ENCODE measurements around the gene NAT16.
"Not testable (repeated sequence)": the region's sequence is repeated elsewhere in the genome, so short reads cannot be mapped to it uniquely, and the experiment has no call there.

Gene NAT16

GRCh38 chr7:101200862-101201599 is 20.9 kb upstream of the NAT16 start, which contains the start of gene MOGAT3:
TSS of gene MOGAT3 (minus strand) at chr7:101201036. CDS start at chr7:101200854, 182 bp downstream.
- TF ChIP-seq CTCF (IDR thresholded peaks at IDR 0.05; ENCODE audit: extremely low read depth, missing control alignments), result no peak
- DNase-seq (ENCODE audit: low spot score), result no peak

DNA sequence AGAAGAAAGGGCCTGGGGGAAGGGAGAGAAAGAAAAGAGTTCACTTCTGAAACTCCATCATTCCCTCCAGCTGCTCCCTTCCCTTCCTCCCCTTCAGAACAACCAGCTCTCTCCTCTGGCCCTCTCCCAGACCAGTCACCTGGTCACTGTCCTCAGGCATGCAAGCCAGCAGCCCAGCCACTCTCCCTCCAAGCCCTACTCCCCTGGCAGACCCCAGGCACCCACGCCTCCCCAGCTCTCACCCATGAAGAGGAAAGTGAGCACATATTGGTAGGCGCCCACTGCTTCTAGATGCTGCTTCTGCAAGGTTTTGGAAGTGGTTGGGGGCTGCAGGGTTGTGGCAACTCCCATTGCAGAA is 20.4 kb upstream of the NAT16 start:
- TF ChIP-seq CTCF (IDR thresholded peaks at IDR 0.05; ENCODE audit: extremely low read depth, missing control alignments), result no peak
- DNase-seq (ENCODE audit: low spot score), result no peak

- DNase-seq (ENCODE audit: low spot score), result not testable (repeated sequence)
These were observed 19.4 kb upstream of the NAT16 start for GRCh38 chr7:101199522-101199921.

- TF ChIP-seq CTCF (IDR thresholded peaks at IDR 0.05; ENCODE audit: extremely low read depth, missing control alignments), result no peak
- no peak for DNase-seq (ENCODE audit: low spot score)
These were observed 18.4 kb upstream of the NAT16 start for GRCh38 chr7:101198476-101198875.

GRCh38 chr7:101197991-101198390 is 17.9 kb upstream of the NAT16 start:
- no peak for DNase-seq (ENCODE audit: low spot score)
- TF ChIP-seq CTCF (IDR thresholded peaks at IDR 0.05; ENCODE audit: extremely low read depth, missing control alignments), result no peak

DNA sequence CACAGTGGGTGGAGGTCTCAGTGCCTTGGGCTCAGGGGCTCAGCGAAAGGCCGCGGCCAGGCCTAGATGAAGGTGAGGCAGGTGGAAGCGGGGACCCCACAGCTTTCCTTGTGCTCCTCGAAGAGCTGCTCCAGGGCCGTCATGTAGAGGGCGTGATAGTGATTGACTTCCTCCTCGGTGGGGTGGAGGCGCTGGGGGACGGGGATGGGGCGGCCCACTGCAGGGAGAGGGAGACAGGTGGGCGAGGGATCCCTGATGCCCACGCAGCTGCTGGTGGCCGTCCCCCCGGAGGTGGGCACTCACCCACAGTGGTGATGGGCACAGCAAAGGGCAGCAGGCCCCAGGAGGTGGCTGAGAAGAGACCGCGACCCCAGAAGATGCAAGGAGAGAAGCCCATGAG is 15.8 kb upstream of the NAT16 start:
- TF ChIP-seq CTCF (IDR thresholded peaks at IDR 0.05; ENCODE audit: extremely low read depth, missing control alignments), result no peak
- no peak for DNase-seq (ENCODE audit: low spot score)

DNA sequence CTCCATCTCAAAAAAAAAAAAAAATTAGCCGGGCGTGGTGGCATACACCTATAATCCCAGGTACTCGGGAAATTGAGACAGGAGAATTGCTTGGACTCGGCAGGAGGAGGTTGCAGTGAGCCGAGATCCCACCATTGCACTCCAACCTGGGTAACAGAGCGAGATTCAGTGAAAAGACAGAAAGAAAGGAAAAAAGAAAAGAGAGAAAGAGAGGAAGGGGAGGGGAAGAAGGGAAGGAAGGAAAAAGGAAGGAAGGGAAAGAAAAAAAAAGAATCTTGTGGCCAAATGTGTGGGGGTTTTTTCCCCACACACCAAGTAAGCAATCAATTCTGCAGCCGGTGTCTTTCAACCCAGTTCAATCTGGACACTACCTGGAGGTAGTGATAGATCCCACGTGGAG is 9.0 kb upstream of the NAT16 start:
- no peak for TF ChIP-seq CTCF (IDR thresholded peaks at IDR 0.05; ENCODE audit: extremely low read depth, missing control alignments)
- DNase-seq (ENCODE audit: low spot score), result no peak

GRCh38 chr7:101186844-101187428 is 6.8 kb upstream of the NAT16 start:
- DNase-seq (ENCODE audit: low spot score), result no peak
- no peak for TF ChIP-seq CTCF (IDR thresholded peaks at IDR 0.05; ENCODE audit: extremely low read depth, missing control alignments)
